ENCODE measurements around the gene ELOVL4. TPM values are rescaled to one million over a fixed set of nuclear protein-coding genes. Genes with fewer than 3 reads are reported as not detected.
A peak's percentile ranks its signal among the peaks of the same experiment; 100 is the strongest.

ELOVL4 gene
- total and polyA plus RNA-seq, 5 donors from 2014 or later, result 0.10 to 0.72 (median 0.25) TPM; not detected in 1

DNA sequence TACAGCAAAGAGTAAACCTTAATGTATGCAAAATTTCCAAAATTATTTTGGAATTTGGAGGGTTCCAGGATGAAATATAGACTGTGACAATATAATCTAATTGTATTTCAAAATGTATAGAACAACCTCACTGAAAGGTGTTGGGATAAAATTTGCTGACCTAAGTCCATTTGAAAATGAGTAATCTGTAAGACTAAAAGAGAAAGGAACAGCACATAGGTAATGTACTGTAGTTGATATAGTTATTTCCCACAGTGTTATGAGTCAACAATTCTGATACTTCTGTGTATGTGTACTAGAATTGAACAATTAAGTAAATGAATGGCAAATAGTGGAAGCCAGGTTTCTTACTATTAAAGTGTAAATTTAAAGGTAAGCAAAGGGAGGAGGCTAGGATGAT, 23.8 kb upstream of the ELOVL4 start:
- no peak overlapping the region for H3K4me3 Mint-ChIP-seq
- H3K27me3 Mint-ChIP-seq, result peaks cover 10% of the 10 kb centered on the region
- no peaks in the 10 kb centered on the region for H3K4me1 Mint-ChIP-seq
- no peak overlapping the region for H3K27ac Mint-ChIP-seq
- H3K36me3 ChIP-seq (ENCODE audit: control insufficient read depth, insufficient read depth, low read length), result no peaks in the 10 kb centered on the region
- H3K9me3 ChIP-seq (ENCODE audit: control insufficient read depth in 2 of 2, low read length in 2 of 2), result peaks cover 7 to 12% of the 10 kb centered on the region in 2 experiments
- H3K4me1 ChIP-seq (ENCODE audit: control insufficient read depth, insufficient read depth, low read length, poor library complexity, severe bottlenecking), result no peaks in the 10 kb centered on the region
- H3K4me3 ChIP-seq (ENCODE audit: low read depth, low read length), result no peak overlapping the region
- ATAC-seq (ENCODE audit: low read depth in 2 of 2) (no peak), DNase-seq (no peak)
- peaks cover 2 to 27% (median 7%) of the 10 kb centered on the region in 7 donors for H3K9me3 Mint-ChIP-seq
- H3K27ac ChIP-seq (ENCODE audit: insufficient read depth, low read length, poor library complexity, severe bottlenecking), result no peak overlapping the region
- peaks cover 4% of the 10 kb centered on the region for H3K36me3 Mint-ChIP-seq
- H3K27me3 ChIP-seq (ENCODE audit: control insufficient read depth, insufficient read depth, low read length), result peaks cover 3% of the 10 kb centered on the region

DNA sequence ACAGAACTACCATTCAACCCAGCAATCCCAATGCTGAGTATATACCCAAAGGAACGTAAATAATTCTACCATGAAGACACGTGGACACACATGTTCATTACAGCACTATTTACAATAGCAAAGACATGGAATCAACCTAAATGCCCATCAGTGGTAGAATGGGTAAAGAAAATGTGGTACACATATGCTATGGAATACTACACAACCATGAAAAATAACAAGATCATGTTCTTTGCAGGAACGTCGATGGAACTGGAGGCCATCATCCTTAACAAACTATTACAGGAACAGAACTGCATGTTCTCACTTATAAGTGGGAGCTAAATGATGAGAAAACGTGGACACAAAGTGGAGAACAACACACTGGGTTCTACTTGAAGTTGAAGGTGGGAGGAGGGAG, 22.4 kb upstream of the ELOVL4 start:
- Histone ChIP-seq H3K27me3 (ENCODE audit: control insufficient read depth, insufficient read depth, low read length) (peaks cover 3% of the 10 kb centered on the region), H3K4me1 (ENCODE audit: control insufficient read depth, insufficient read depth, low read length, poor library complexity, severe bottlenecking) (no peaks in the 10 kb centered on the region), H3K27ac (ENCODE audit: insufficient read depth, low read length, poor library complexity, severe bottlenecking) (no peak overlapping the region), H3K36me3 (ENCODE audit: control insufficient read depth, insufficient read depth, low read length) (no peaks in the 10 kb centered on the region), H3K9me3 (ENCODE audit: control insufficient read depth in 2 of 2, low read length in 2 of 2) (peaks cover 7 to 12% of the 10 kb centered on the region in 2 experiments), H3K4me3 (ENCODE audit: low read depth, low read length) (no peak overlapping the region)
- H3K27me3 Mint-ChIP-seq, result peaks cover 8% of the 10 kb centered on the region
- no peak overlapping the region for H3K4me3 Mint-ChIP-seq
- H3K9me3 Mint-ChIP-seq, result peaks cover 3 to 30% (median 10%) of the 10 kb centered on the region in 7 donors
- ATAC-seq (ENCODE audit: low read depth in 2 of 2), result no peak
- H3K27ac Mint-ChIP-seq, result no peak overlapping the region
- no peaks in the 10 kb centered on the region for H3K4me1 Mint-ChIP-seq
- DNase-seq, result no peak
- peaks cover 4% of the 10 kb centered on the region for H3K36me3 Mint-ChIP-seq

DNA sequence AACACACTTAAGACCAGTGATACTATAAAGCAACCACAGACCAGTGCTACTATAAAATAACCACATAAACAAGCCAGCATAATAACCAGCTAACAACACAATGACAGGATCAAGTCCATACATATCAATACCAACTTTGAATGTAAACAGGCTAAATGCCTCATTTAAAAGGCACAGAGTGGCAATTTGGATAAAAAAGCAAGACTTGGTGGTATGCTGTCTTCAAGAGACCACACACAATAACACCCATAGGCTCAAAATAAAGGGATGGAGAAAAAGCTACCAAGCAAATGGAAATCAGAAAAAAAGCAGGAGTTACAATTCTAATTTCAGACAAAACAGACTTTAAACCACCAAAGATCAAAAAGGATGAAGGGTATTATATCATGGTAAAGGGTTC, 19.8 kb upstream of the ELOVL4 start:
- ATAC-seq (ENCODE audit: low read depth in 2 of 2) (no peak), DNase-seq (no peak)
- H3K27ac ChIP-seq (ENCODE audit: insufficient read depth, low read length, poor library complexity, severe bottlenecking), result no peak overlapping the region
- H3K9me3 Mint-ChIP-seq, result peaks cover 3 to 30% (median 10%) of the 10 kb centered on the region in 7 donors
- H3K27me3 Mint-ChIP-seq, result peaks cover 17% of the 10 kb centered on the region
- no peaks in the 10 kb centered on the region for H3K36me3 ChIP-seq (ENCODE audit: control insufficient read depth, insufficient read depth, low read length)
- H3K4me3 ChIP-seq (ENCODE audit: low read depth, low read length), result no peak overlapping the region
- H3K27ac Mint-ChIP-seq, result no peak overlapping the region
- peaks cover 1% of the 10 kb centered on the region for H3K27me3 ChIP-seq (ENCODE audit: control insufficient read depth, insufficient read depth, low read length)
- H3K9me3 ChIP-seq (ENCODE audit: control insufficient read depth in 2 of 2, low read length in 2 of 2), result peaks cover 7 to 12% of the 10 kb centered on the region in 2 experiments
- peaks cover 4% of the 10 kb centered on the region for H3K36me3 Mint-ChIP-seq
- no peak overlapping the region for H3K4me3 Mint-ChIP-seq
- no peaks in the 10 kb centered on the region for H3K4me1 ChIP-seq (ENCODE audit: control insufficient read depth, insufficient read depth, low read length, poor library complexity, severe bottlenecking)
- H3K4me1 Mint-ChIP-seq, result no peaks in the 10 kb centered on the region

DNA sequence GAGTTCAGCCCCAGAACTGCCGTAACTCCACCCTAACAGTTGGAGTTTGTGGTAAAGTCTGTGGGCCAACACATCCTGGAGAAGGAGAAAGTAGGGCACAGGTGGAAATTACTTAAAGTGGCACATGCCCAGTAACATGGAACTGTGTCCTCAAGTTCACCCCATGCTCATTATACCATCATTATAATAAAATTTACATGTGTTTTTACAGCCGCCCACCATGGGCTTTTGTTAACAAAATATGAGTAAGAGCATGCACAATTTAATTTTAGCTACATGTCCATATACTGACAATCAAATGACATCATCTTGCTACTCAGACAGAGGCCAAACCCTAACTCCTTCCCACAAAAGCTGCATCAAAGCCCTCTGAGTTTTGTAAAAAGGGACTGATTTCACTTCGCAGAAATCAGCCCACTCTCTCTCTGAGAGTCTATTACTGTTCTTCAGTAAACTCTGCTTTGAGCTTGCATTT, 17.3 kb upstream of the ELOVL4 start:
- H3K27me3 ChIP-seq (ENCODE audit: control insufficient read depth, insufficient read depth, low read length), result no peaks in the 10 kb centered on the region
- ATAC-seq (ENCODE audit: low read depth in 2 of 2) (peak in 1 of 2 donors; percentile 16), DNase-seq (no peak)
- H3K4me1 ChIP-seq (ENCODE audit: control insufficient read depth, insufficient read depth, low read length, poor library complexity, severe bottlenecking), result no peaks in the 10 kb centered on the region
- no peak overlapping the region for H3K27ac Mint-ChIP-seq
- peaks cover 4% of the 10 kb centered on the region for H3K36me3 Mint-ChIP-seq
- peaks cover 2 to 4% of the 10 kb centered on the region in 2 experiments for H3K9me3 ChIP-seq (ENCODE audit: control insufficient read depth in 2 of 2, low read length in 2 of 2)
- no peak overlapping the region for H3K4me3 Mint-ChIP-seq
- no peaks in the 10 kb centered on the region for H3K4me1 Mint-ChIP-seq
- H3K9me3 Mint-ChIP-seq, result peaks cover 2 to 18% (median 7%) of the 10 kb centered on the region in 7 donors
- no peaks in the 10 kb centered on the region for H3K36me3 ChIP-seq (ENCODE audit: control insufficient read depth, insufficient read depth, low read length)
- H3K27me3 Mint-ChIP-seq, result peaks cover 17% of the 10 kb centered on the region
- H3K4me3 ChIP-seq (ENCODE audit: low read depth, low read length), result no peak overlapping the region
- H3K27ac ChIP-seq (ENCODE audit: insufficient read depth, low read length, poor library complexity, severe bottlenecking), result no peak overlapping the region

DNA sequence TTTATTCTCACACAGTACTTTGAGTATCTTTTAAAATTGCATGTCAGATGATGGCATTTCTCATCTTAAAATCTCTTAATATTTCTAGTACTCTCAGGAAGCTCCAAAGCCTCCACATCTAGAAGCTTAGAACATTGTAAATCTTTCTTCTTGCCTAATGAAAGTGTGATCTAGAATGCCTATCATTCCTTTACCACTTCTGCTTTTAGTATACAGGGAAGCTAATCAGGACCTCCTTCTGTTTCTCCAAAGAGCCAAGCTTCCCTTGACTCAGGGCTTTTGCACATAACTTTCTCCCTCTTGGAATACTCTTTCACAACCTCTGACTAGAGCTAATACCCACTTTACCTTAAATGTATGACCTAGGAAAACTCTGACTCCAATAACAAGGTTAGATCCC, 7.5 kb upstream of the ELOVL4 start:
- Mint-ChIP-seq H3K27me3 (peaks cover 32% of the 10 kb centered on the region), H3K4me3 (no peak overlapping the region), H3K36me3 (no peaks in the 10 kb centered on the region), H3K9me3 (peaks cover 0 to 5% (median 0%) of the 10 kb centered on the region in 7 donors), H3K4me1 (no peaks in the 10 kb centered on the region), H3K27ac (no peak overlapping the region)
- Histone ChIP-seq H3K9me3 (ENCODE audit: control insufficient read depth in 2 of 2, low read length in 2 of 2) (no peaks in the 10 kb centered on the region), H3K27me3 (ENCODE audit: control insufficient read depth, insufficient read depth, low read length) (peaks cover 8% of the 10 kb centered on the region), H3K4me1 (ENCODE audit: control insufficient read depth, insufficient read depth, low read length, poor library complexity, severe bottlenecking) (no peaks in the 10 kb centered on the region), H3K4me3 (ENCODE audit: low read depth, low read length) (no peak overlapping the region), H3K36me3 (ENCODE audit: control insufficient read depth, insufficient read depth, low read length) (no peaks in the 10 kb centered on the region), H3K27ac (ENCODE audit: insufficient read depth, low read length, poor library complexity, severe bottlenecking) (no peak overlapping the region)
- ATAC-seq (ENCODE audit: low read depth in 2 of 2) (no peak), DNase-seq (no peak)

DNA sequence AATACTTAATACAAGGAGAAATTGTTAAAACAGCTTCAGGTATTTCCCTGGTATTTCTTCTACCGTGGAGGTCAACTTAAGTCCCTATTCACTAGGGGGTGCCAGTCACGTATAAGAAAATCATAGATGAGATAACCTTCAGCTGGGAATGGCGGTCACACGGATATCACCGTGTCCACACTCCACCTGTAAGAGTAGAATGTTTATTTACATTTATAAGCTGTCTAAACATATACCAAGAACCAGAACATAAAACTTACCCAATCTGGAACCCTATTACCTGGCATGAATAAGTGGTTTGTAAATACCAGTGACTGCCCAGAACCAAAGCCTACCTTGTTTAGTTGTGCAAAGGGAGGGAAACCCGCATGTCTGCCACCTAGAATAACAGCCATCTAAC, 1.9 kb upstream of the ELOVL4 start:
- ATAC-seq (ENCODE audit: low read depth in 2 of 2) (peak in 1 of 2 donors; percentile 29), DNase-seq (peak; percentile 25 to 86 (median 39))
- Mint-ChIP-seq H3K27me3 (peaks cover 78% of the 10 kb centered on the region), H3K4me3 (peak overlapping the region in 1 of 4 donors; percentile 8), H3K36me3 (no peaks in the 10 kb centered on the region), H3K4me1 (peaks cover 0 to 30% (median 16%) of the 10 kb centered on the region in 4 donors), H3K27ac (no peak overlapping the region), H3K9me3 (peaks cover 0 to 1% (median 0%) of the 10 kb centered on the region in 7 donors)
- no peaks in the 10 kb centered on the region for H3K36me3 ChIP-seq (ENCODE audit: control insufficient read depth, insufficient read depth, low read length)
- peaks cover 10% of the 10 kb centered on the region for H3K4me1 ChIP-seq (ENCODE audit: control insufficient read depth, insufficient read depth, low read length, poor library complexity, severe bottlenecking)
- H3K4me3 ChIP-seq (ENCODE audit: low read depth, low read length), result no peak overlapping the region
- no peak overlapping the region for H3K27ac ChIP-seq (ENCODE audit: insufficient read depth, low read length, poor library complexity, severe bottlenecking)
- no peaks in the 10 kb centered on the region for H3K9me3 ChIP-seq (ENCODE audit: control insufficient read depth in 2 of 2, low read length in 2 of 2)
- peaks cover 42% of the 10 kb centered on the region for H3K27me3 ChIP-seq (ENCODE audit: control insufficient read depth, insufficient read depth, low read length)

DNA sequence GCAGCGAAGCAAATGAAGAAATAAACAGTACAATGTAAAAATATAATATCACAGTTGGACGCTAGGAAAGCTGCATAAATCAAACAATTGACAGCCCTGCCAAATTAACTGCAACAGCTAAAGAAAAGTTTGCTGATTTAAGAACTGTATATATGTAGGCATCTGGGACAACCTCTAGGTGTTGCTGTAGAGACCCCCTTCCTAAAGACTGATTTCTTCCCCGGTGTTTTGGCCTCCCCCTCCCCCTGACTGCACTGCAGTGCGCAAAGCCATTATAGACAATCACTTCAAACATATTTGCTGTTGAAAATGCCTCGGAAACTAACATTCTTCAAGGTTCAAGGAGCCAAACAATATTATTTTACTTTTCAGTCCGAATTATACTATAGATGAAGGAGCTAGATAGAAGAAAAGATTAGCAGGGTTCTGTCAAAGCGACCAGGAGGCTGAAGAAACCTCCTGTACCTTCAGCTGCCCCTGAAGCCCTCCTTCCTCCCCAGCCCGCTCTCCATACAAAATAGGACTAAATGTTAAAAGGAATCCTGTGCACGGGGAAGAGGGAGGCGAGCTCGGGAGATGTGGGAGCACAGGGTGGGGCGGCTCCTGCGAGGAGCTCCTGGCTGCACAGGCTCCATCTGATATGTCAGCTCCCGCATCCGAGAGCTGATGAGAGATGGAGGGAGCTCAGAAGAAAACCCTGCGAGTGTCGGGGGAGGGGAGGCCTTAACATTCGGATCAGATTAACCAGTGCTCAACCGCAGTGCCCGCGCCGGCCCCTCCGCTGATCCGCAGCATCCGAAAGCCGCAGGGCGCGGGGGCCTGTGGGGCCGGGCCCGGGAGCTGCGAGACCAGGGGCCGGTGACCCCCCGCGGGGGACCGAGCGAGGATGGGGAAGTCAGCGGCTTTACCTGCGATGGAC, 822 bp downstream of the ELOVL4 start:
- ATAC-seq (ENCODE audit: low read depth in 2 of 2) (peak; percentile 44 to 47), DNase-seq (peak in 2 of 3 donors; percentile 20 to 32)
- Mint-ChIP-seq H3K4me3 (peak overlapping the region; percentile 57 to 90 (median 86)), H3K4me1 (peaks cover 0 to 30% (median 16%) of the 10 kb centered on the region in 4 donors), H3K9me3 (peaks cover 0 to 2% (median 0%) of the 10 kb centered on the region in 7 donors), H3K27me3 (peaks cover 78% of the 10 kb centered on the region), H3K36me3 (no peaks in the 10 kb centered on the region), H3K27ac (peak overlapping the region in 1 of 3 donors; percentile 20)
- Histone ChIP-seq H3K9me3 (ENCODE audit: control insufficient read depth in 2 of 2, low read length in 2 of 2) (no peaks in the 10 kb centered on the region), H3K27me3 (ENCODE audit: control insufficient read depth, insufficient read depth, low read length) (peaks cover 54% of the 10 kb centered on the region), H3K4me3 (ENCODE audit: low read depth, low read length) (peak overlapping the region; percentile 34), H3K27ac (ENCODE audit: insufficient read depth, low read length, poor library complexity, severe bottlenecking) (no peak overlapping the region), H3K36me3 (ENCODE audit: control insufficient read depth, insufficient read depth, low read length) (no peaks in the 10 kb centered on the region), H3K4me1 (ENCODE audit: control insufficient read depth, insufficient read depth, low read length, poor library complexity, severe bottlenecking) (peaks cover 10% of the 10 kb centered on the region)
